ENCODE data around the gene TBC1D32.
"Not testable (repeated sequence)": the region's sequence is repeated elsewhere in the genome, so short reads cannot be mapped to it uniquely, and the experiment has no call there.

The TBC1D32 gene

GRCh38 chr6:121105461-121105860, 228.8 kb downstream of the TBC1D32 start:
- no peak for DNase-seq

GRCh38 chr6:121093928-121094327, 240.4 kb downstream of the TBC1D32 start:
- DNase-seq: no peak

GRCh38 chr6:121090492-121090891, 243.8 kb downstream of the TBC1D32 start:
- DNase-seq: no peak

- DNase-seq: no peak
Measured at GRCh38 chr6:121086876-121087275, 247.4 kb downstream of the TBC1D32 start.

- no peak for DNase-seq
Measured at GRCh38 chr6:121076119-121076518, 258.2 kb downstream of the TBC1D32 start.

GRCh38 chr6:121068749-121069148, 265.5 kb downstream of the TBC1D32 start:
- DNase-seq: not testable (repeated sequence)

- no peak for DNase-seq
Measured at GRCh38 chr6:121067381-121067780, 266.9 kb downstream of the TBC1D32 start.

- DNase-seq: no peak
Measured at GRCh38 chr6:121064345-121064744, 269.9 kb downstream of the TBC1D32 start.

- peak; percentile 19 for DNase-seq
Measured at GRCh38 chr6:121055572-121056163, 278.6 kb downstream of the TBC1D32 start.

GRCh38 chr6:121048593-121048992, 285.7 kb downstream of the TBC1D32 start:
- DNase-seq: not testable (repeated sequence)

GRCh38 chr6:121044905-121045304, 289.4 kb downstream of the TBC1D32 start:
- DNase-seq: not testable (repeated sequence)

- DNase-seq: not testable (repeated sequence)
Measured at GRCh38 chr6:121043706-121044105, 290.6 kb downstream of the TBC1D32 start.

GRCh38 chr6:121043211-121043610, 291.1 kb downstream of the TBC1D32 start:
- DNase-seq: not testable (repeated sequence)

GRCh38 chr6:121042766-121043165, 291.5 kb downstream of the TBC1D32 start:
- DNase-seq: no peak

- no peak for DNase-seq
Measured at GRCh38 chr6:121040831-121041230, 293.4 kb downstream of the TBC1D32 start.

GRCh38 chr6:121033091-121033490, 301.2 kb downstream of the TBC1D32 start:
- DNase-seq: no peak

- DNase-seq: no peak
Measured at GRCh38 chr6:121032268-121033006, 301.8 kb downstream of the TBC1D32 start.
